DMS 273 treated with DMSO at 0.1 percent for 48 hours (cell line): ENCODE data around the gene IPO8.

ENCODE experiments used
- DNase-seq: peaks from one replicate; lab custom pipeline; 2025; lab: John Stamatoyannopoulos, UW

The IPO8 gene

DNA sequence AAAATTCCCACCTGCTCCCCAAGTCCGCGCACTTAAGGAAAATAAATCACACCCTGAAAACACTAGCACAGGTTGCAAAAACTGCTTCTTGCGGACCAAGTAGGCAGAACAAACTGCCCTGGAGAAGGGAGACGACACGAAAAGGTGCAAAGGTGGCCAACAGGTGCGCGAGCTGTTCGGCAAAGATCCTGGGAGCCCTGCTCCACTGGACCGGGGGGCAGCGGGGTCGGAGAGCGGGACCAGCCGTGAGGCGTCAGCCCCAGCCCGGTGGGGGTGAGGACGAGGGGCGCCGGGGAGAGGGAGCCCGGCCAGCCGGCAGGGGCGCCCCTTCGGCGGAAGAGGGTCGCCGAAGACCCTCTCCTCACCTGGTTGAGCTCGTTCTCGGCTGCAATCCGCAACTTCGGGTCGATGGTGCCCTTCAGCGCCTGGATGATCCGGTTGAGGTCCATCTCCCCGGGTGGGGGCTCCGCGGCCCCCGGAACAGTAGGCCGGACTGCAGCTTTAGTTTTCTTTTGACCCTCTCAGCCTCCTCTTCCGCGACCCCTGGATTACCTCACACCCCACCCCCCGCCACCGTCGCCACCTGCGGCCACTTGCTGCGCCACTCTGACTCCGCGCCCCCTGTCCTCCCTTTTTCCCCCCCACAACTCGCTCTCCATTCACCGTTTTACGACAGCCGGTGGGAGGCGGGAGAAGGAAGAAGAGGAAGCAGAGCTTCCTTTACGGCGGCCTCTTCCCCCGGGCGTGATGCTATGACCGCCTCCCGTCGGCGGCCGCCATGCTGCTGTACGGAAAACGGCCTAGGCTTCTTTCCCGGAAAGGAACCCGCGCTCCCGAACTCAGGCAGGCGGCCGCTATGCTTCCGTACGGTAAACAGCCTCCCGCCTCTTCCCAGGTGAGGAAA lies at the start of gene IPO8:
IPO8 (minus strand) TSS at position 671 of the 904 bp plus-strand sequence; CDS start at position 449, 222 bp downstream.
- peak; percentile 79 for DNase-seq

GRCh38 chr12:30744321-30744720 lies 48.7 kb upstream of the IPO8 start:
- DNase-seq, result no peak

GRCh38 chr12:30740274-30740673 lies 44.6 kb upstream of the IPO8 start:
- no peak for DNase-seq

- DNase-seq, result no peak
Measured at GRCh38 chr12:30739020-30739419, 43.4 kb upstream of the IPO8 start.

GRCh38 chr12:30732954-30733637 lies 37.4 kb upstream of the IPO8 start:
- DNase-seq, result no peak

DNA sequence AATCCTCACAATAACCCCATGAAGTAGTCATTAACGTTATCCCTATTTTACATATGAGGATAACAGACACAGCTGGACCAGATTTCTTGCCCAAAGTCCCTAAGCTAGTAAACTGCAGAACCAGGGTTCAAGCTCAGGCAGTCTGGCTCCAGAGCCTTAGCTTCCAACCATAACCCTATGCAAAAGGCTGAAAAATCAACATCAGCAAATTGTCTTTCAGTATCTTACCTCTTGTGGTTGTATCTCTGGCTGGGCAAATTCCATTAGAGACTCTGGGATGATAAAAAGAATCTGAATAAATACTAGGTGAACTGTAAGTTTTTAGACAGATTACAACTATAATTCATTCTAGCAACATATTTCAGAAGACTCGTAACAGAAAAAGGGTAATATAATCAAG lies 34.3 kb upstream of the IPO8 start:
- no peak for DNase-seq

GRCh38 chr12:30729547-30729946 lies 33.9 kb upstream of the IPO8 start:
- DNase-seq, result no peak

DNA sequence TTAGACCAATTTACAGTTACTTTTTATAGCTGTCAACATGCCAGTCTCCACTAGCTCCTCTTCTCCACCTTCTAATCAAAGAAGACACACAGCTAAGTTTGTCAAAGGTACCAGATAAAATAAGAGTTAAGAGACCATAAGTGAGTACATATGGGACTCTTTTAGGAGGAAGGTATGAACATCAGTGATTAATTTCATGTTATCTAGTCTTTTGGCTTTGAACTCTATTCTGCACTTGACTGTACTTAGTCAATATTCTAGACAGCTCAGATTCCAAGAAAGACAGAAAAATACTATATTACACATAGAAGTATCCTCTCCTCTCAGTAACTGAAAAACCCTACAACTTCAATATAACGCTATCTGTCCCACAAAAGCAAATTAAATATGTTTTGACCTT lies 31.0 kb upstream of the IPO8 start:
- DNase-seq, result no peak

DNA sequence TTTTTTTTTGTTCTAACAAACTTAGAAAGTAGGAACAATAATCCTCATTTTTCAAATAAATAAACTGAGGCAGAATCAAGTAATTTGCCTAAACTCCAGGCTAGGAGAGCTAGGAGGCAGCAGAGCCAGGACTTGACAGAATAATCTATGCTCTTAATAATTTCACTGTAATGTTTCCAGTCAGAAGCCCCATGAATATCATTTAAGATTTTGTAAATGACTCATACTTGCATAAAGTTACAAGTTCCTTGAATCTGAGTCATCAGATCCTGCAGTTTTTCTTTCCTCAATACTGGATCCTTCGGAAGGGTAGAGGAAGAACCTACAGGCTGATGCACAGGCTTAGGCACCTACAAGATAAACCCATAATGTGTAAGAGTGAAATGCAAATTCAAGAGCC lies 30.1 kb upstream of the IPO8 start:
- DNase-seq, result no peak

GRCh38 chr12:30719060-30719459 lies 23.4 kb upstream of the IPO8 start:
- no peak for DNase-seq

DNA sequence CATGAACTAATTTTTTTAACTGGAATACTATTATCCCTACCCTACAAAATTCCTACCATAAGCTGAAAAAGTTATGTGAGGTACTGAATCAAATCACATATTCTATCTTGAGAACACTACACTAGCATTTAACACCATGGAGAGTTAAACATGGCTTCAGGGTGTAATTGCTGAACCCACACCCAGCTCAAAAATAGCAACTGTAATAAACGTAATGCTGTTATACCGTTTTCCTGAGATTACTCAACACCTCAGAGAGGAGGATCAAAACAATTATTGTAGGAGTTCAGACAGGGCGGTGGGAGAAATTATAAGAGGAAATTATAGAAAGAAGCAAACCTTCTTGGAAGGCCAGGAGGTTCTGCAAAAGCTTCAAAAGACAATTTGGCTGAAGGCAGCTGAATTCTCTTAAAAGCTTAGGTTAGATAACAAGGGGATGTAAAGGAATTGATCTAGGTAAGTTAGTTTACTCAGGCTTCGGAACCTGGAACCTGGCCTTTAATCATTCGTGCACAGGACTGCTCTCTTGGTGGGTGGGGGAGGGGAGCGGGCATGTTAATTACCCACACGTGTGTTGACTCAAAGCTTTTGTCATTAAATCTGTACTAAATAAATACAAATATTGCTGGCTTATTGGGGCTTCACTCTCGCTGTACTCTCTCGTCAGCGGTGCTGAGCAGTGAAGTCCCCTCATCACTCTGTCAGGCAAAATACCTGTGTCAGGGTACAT lies 12.1 kb upstream of the IPO8 start:
- no peak for DNase-seq

DNA sequence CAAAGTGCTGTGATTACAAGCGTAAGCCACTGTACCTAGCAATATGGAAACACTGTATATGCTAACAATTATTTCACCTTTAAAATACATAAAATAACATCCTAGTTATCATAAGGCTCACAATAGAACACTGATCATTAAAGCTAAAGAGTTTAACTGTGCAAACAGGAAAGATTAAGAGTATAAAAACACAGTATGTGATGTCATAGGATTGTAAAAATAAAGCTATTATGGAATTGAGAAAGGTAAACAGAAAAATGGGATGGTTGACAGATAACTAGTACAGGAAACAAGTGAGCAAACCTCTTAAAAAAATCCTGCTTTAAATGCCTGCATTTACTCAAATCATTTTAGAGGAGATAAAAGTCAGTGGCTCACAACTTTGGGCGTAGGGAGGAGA lies 10.8 kb upstream of the IPO8 start:
- DNase-seq, result no peak

DNA sequence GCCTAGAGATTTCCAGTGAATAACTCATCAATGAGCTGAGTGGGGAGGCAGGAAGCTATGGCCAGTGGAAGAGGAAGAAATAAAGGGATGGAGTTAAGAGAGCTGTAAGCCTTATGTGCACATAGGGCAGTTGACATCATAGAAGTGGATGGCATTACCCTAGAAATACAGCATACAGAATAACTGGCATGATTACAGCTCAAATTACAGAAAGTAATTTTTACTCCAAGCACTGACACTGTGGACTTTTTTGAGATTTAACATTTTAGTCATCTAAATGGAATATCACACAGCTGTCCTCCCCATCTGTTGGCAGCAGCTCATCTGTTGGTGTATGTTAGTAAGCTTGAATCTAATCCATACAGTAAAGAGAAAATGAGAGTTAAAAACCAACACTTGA lies 5.4 kb upstream of the IPO8 start:
- peak; percentile 5 for DNase-seq

DNA sequence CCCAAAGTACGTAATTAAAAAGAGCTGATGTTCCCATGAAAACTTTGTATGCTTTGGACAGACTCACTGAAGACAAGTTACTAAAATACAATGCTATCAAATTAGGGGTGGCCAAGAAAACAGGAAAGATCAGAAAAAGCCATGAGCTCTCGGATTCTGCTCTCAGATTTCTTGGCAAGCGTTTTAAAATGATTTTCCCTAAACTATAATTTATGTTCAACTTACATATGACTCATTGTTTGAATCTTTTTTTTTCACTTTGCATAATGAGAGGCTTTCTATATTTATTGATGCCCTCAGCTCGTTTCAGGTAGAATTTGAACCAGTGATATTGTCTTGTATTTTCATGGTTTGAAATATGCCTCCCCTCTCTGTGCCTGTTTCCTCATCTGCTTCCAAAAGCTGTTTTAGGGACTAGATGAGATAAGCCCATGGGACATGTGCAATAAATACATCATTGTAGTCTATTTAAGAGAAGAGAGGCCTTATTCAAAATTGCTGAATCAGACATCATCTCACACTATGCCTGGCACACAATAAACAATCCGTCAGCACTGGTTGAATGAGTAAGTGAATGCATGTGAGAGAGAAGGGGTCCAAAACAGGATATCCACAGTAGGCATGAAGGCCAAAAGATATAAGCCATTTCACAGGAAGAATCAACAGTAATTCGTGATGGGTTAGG lies 4.7 kb upstream of the IPO8 start:
- no peak for DNase-seq

- no peak for DNase-seq
Measured at GRCh38 chr12:30698346-30698745, 2.7 kb upstream of the IPO8 start.

DNA sequence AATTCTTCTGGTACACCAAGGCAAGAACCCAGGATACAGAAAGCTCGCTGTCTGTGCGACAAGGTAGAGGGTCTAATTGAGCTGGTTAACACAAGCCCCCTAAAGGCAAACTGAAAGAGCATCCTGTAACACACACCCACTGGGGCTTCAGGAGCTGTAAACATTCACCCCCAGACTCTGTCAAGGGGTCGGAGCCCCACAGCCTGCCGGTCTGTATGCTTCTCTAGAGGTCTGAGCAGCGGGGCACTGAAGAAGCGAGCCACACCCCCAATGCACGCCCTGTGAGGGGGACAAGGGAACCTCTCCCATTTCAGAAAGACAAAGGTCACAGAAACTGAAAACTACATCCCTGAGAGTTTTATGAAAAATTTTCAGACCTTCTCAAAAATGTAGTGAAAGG lies 1.3 kb upstream of the IPO8 start:
- no peak for DNase-seq

- no peak for DNase-seq
Measured at GRCh38 chr12:30696486-30696885, 817 bp upstream of the IPO8 start.

DNA sequence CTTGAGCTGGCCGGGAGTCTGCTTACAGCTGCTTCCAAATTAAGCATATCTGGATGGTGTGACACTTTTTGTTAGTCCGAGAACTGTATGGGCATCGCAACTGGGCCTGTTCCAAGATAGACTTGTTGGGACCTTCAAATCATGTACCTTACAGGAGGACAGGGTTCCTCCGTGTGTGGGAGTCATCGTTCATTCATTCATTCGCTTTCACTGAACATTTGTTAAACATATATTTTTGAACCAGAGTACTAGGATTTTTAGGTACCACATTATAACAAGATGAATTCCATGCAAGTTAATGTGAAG lies 387 bp upstream of the IPO8 start:
- no peak for DNase-seq

- DNase-seq, result no peak
Measured at GRCh38 chr12:30694412-30695198, 1.1 kb downstream of the IPO8 start.

GRCh38 chr12:30692470-30692869 lies 3.2 kb downstream of the IPO8 start:
- DNase-seq, result no peak

- no peak for DNase-seq
Measured at GRCh38 chr12:30691122-30691879, 4.4 kb downstream of the IPO8 start.
